Trophoblast cell (in vitro differentiated cells and primary cell): ENCODE measurements around the gene ZFP2.

ENCODE experiments used
- DNase-seq, 2 donors: peaks; one replicate each; pipeline ENCODE4 v3.0.0-alpha.2; 2016
- H2AFZ ChIP-seq: 2 replicates; pipeline ENCODE4 v1.6.1; 2013; ENCODE audit warnings: low read length, moderate library complexity, mild to moderate bottlenecking; ENCODE audit not compliant: insufficient read depth, poor library complexity
- H2AK5ac ChIP-seq: 2 replicates; pipeline ENCODE4 v1.6.1; 2013; ENCODE audit warnings: mild to moderate bottlenecking, low read length
- H2BK120ac ChIP-seq: 2 replicates; pipeline ENCODE4 v1.6.1; 2013; ENCODE audit warnings: low read length, mild to moderate bottlenecking, moderate library complexity; ENCODE audit not compliant: insufficient read depth, poor library complexity
- H2BK12ac ChIP-seq: 2 replicates; pipeline ENCODE4 v1.6.1; 2013; ENCODE audit warnings: mild to moderate bottlenecking, low read length, moderate library complexity
- H2BK5ac ChIP-seq: 2 replicates; pipeline ENCODE4 v1.6.1; 2013; ENCODE audit warnings: low read length, low read depth, moderate library complexity, mild to moderate bottlenecking; ENCODE audit not compliant: poor library complexity
- H3K14ac ChIP-seq: 2 replicates; pipeline ENCODE4 v1.6.1; 2013; ENCODE audit warnings: mild to moderate bottlenecking, low read length
- H3K18ac ChIP-seq: 2 replicates; pipeline ENCODE4 v1.6.1; 2013; ENCODE audit warnings: mild to moderate bottlenecking, low read length
- H3K23ac ChIP-seq: 2 replicates; pipeline ENCODE4 v1.6.1; 2013; ENCODE audit warnings: low read length
- H3K27ac ChIP-seq: 2 replicates; pipeline ENCODE4 v1.5.1; 2013; ENCODE audit warnings: low read depth, mild to moderate bottlenecking, inconsistent platforms, low read length, moderate library complexity
- H3K27me3 ChIP-seq: 2 replicates; pipeline ENCODE4 v1.6.1; 2013; ENCODE audit warnings: inconsistent platforms, mild to moderate bottlenecking, low read length, moderate library complexity; ENCODE audit not compliant: insufficient read depth
- H3K36me3 ChIP-seq, 2 experiments: 1 replicate in 1 of 2; 2 replicates in 1 of 2; pipeline ENCODE4 v1.6.1; 2013; ENCODE audit warnings: low read length in 2 of 2, mild to moderate bottlenecking in 2 of 2, moderate library complexity in 1 of 2; ENCODE audit not compliant: insufficient read depth in 2 of 2, control insufficient read depth in 1 of 2
- H3K4ac ChIP-seq: 2 replicates; pipeline ENCODE4 v1.6.1; 2013; ENCODE audit warnings: low read depth, mild to moderate bottlenecking, low read length, moderate library complexity
- H3K4me1 ChIP-seq, 2 experiments: 1 replicate in 1 of 2; 2 replicates in 1 of 2; pipeline ENCODE4 v1.6.1; 2013; ENCODE audit warnings: low read length in 2 of 2, mild to moderate bottlenecking in 2 of 2, moderate library complexity in 1 of 2; ENCODE audit not compliant: insufficient read depth in 2 of 2, control insufficient read depth in 1 of 2
- H3K4me2 ChIP-seq: 2 replicates; pipeline ENCODE4 v1.6.1; 2013; ENCODE audit warnings: inconsistent platforms, mild to moderate bottlenecking, low read length, moderate library complexity
- H3K4me3 ChIP-seq: 2 replicates; pipeline ENCODE4 v1.5.1; 2013; ENCODE audit warnings: mild to moderate bottlenecking, low read depth, low read length, inconsistent platforms
- H3K79me1 ChIP-seq: one replicate; pipeline ENCODE4 v1.6.1; 2013; ENCODE audit warnings: low read length
- H3K79me2 ChIP-seq: 2 replicates; pipeline ENCODE4 v1.6.1; 2013; ENCODE audit warnings: low read length, mild to moderate bottlenecking; ENCODE audit not compliant: control insufficient read depth, insufficient read depth, poor library complexity
- H3K9ac ChIP-seq: 2 replicates; pipeline ENCODE4 v1.6.1; 2013; ENCODE audit warnings: mild to moderate bottlenecking, low read length
- H3K9me3 ChIP-seq: 2 replicates; pipeline ENCODE4 v1.6.1; 2013; ENCODE audit warnings: low read depth, mild to moderate bottlenecking, control low read depth, inconsistent platforms, low read length; ENCODE audit not compliant: insufficient read depth
- H4K12ac ChIP-seq: 2 replicates; pipeline ENCODE4 v1.6.1; 2013; ENCODE audit warnings: low read depth, mild to moderate bottlenecking, low read length, moderate library complexity
- H4K8ac ChIP-seq: 2 replicates; pipeline ENCODE4 v1.6.1; 2013; ENCODE audit warnings: low read depth, mild to moderate bottlenecking, low read length, moderate library complexity
- H4K91ac ChIP-seq: one replicate; pipeline ENCODE4 v1.6.1; 2013; ENCODE audit warnings: low read depth, mild to moderate bottlenecking, low read length, moderate library complexity
- WGBS: extraction: QIAGEN DNeasy Blood & Tissue Kit; methylation state at CpG from one replicate; pipeline ENCODE4 v1.1.7; 2013; ENCODE audit warnings: missing lambda C conversion rate; ENCODE audit not compliant: insufficient read length, insufficient coverage; ENCODE audit errors: extremely low coverage; 5-methylcytosine and 5-hydroxymethylcytosine counted together

Gene ZFP2

DNA sequence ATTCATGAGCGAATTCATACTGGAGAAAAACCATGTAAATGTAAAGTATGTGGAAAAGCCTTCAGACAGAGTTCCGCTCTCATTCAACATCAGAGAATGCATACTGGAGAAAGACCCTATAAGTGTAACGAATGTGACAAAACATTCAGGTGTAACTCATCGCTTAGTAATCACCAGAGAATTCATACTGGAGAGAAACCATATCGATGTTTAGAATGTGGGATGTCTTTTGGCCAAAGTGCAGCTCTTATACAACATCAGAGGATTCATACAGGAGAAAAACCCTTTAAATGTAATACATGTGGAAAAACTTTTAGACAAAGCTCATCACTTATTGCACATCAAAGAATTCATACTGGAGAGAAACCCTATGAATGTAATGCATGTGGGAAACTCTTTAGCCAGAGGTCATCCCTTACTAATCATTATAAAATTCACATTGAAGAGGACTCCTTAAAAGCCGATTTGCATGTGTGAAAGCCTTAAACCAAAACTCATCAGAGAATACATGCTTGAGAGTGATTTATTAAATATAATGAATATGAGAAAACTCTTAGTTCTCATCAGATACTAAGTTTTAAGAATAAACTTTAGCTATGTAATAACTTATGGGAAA is 11.8 kb upstream of the ZFP2 start:
- no peak overlapping the region for H3K23ac ChIP-seq
- H3K27ac ChIP-seq = no peak overlapping the region
- H4K91ac ChIP-seq = no peak overlapping the region
- no peak overlapping the region for H3K4me2 ChIP-seq
- no peak overlapping the region for H2BK5ac ChIP-seq
- no peaks in the 10 kb centered on the region for H3K4me1 ChIP-seq
- H3K9ac ChIP-seq = no peak overlapping the region
- no peak overlapping the region for H3K14ac ChIP-seq
- no CpG with 5 or more reads among the region's 6 CpGs for WGBS
- H3K9me3 ChIP-seq = peaks cover 10% of the 10 kb centered on the region
- H3K4me3 ChIP-seq = no peak overlapping the region
- H3K79me1 ChIP-seq = no peaks in the 10 kb centered on the region
- H3K27me3 ChIP-seq = no peaks in the 10 kb centered on the region
- no peaks in the 10 kb centered on the region for H3K79me2 ChIP-seq
- no peak overlapping the region for H2BK12ac ChIP-seq
- H3K36me3 ChIP-seq = peaks cover 18 to 25% of the 10 kb centered on the region in 2 experiments
- H2AFZ ChIP-seq = no peak overlapping the region
- H2AK5ac ChIP-seq = no peak overlapping the region
- no peak overlapping the region for H4K12ac ChIP-seq
- H3K4ac ChIP-seq = no peak overlapping the region
- no peak overlapping the region for H2BK120ac ChIP-seq
- DNase-seq = no peak
- H4K8ac ChIP-seq = no peak overlapping the region
- H3K18ac ChIP-seq = no peak overlapping the region

DNA sequence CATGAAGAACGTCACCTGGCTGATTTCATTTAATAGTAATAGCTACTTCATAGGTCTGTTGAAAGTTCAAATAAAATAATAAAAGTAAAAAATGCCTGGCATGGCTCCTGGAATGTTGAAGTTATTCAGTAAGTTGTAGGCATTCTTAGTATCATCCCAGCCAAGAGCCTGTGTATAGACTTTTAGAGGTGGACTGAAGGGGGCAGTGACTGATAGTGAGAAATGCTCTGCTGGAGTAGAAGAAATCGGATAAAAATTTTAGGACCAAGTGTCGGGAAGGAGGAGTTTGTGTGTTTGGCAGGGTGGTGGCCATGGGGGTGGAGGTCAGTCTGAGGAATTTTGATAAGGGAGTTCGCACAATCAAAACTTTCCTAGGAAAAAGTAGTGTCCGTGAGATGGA is 3.6 kb downstream of the ZFP2 start:
- no CpG with 5 or more reads among the region's 5 CpGs for WGBS

DNA sequence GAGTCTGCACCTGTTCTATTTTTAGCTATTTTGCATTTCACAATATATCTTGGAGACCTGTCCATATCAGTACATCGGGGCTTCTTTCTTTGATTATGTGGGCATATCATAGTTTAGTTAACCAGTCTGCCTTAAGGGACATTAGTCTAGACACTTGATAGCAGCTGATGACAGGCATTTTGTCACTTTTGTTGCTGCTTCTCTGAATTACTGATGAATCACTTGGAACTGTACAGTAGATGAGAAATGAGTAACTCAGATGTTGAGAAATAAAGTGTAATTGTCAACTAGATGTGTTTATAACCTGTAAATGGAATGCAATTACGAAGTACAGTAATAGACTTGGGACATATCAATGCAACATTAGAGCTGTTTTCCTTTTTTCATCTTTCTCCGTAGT is 7.1 kb downstream of the ZFP2 start:
- H3K27me3 ChIP-seq = no peaks in the 10 kb centered on the region
- peaks cover 4 to 6% of the 10 kb centered on the region in 2 experiments for H3K36me3 ChIP-seq
- no peak overlapping the region for H4K91ac ChIP-seq
- no peak overlapping the region for H2BK120ac ChIP-seq
- H3K79me2 ChIP-seq = no peaks in the 10 kb centered on the region
- no peak overlapping the region for H4K12ac ChIP-seq
- H3K4ac ChIP-seq = no peak overlapping the region
- H3K14ac ChIP-seq = no peak overlapping the region
- no peaks in the 10 kb centered on the region for H3K4me1 ChIP-seq
- H3K18ac ChIP-seq = no peak overlapping the region
- no peak overlapping the region for H2BK5ac ChIP-seq
- H3K9me3 ChIP-seq = peaks cover 8% of the 10 kb centered on the region
- no peak overlapping the region for H2AK5ac ChIP-seq
- H3K23ac ChIP-seq = no peak overlapping the region
- no peak overlapping the region for H2AFZ ChIP-seq
- H3K4me3 ChIP-seq = no peak overlapping the region
- no peak overlapping the region for H3K9ac ChIP-seq
- H2BK12ac ChIP-seq = no peak overlapping the region
- WGBS = no CpG with 5 or more reads among the region's 3 CpGs
- H3K79me1 ChIP-seq = no peaks in the 10 kb centered on the region
- no peak overlapping the region for H4K8ac ChIP-seq
- no peak overlapping the region for H3K27ac ChIP-seq
- H3K4me2 ChIP-seq = no peak overlapping the region
- no peak for DNase-seq

More for the DNA sequence above, 3.6 kb downstream of the ZFP2 start:
- H4K91ac ChIP-seq = no peak overlapping the region
- H2BK12ac ChIP-seq = no peak overlapping the region
- no peak overlapping the region for H2BK120ac ChIP-seq
- H2AFZ ChIP-seq = no peak overlapping the region
- H3K9ac ChIP-seq = no peak overlapping the region
- no peak overlapping the region for H3K27ac ChIP-seq
- H3K23ac ChIP-seq = no peak overlapping the region
- peaks cover 9% of the 10 kb centered on the region for H3K79me2 ChIP-seq
- peaks cover 2% of the 10 kb centered on the region for H3K9me3 ChIP-seq
- H3K79me1 ChIP-seq = peaks cover 9% of the 10 kb centered on the region
- peaks cover 0 to 1% of the 10 kb centered on the region in 2 experiments for H3K36me3 ChIP-seq
- H4K8ac ChIP-seq = no peak overlapping the region
- no peak overlapping the region for H4K12ac ChIP-seq
- no peak overlapping the region for H3K14ac ChIP-seq
- H3K4me2 ChIP-seq = no peak overlapping the region
- H3K4me1 ChIP-seq = no peaks in the 10 kb centered on the region
- no peak overlapping the region for H2AK5ac ChIP-seq
- no peaks in the 10 kb centered on the region for H3K27me3 ChIP-seq
- DNase-seq = no peak
- H2BK5ac ChIP-seq = no peak overlapping the region
- H3K4me3 ChIP-seq = no peak overlapping the region
- no peak overlapping the region for H3K4ac ChIP-seq
- H3K18ac ChIP-seq = no peak overlapping the region

DNA sequence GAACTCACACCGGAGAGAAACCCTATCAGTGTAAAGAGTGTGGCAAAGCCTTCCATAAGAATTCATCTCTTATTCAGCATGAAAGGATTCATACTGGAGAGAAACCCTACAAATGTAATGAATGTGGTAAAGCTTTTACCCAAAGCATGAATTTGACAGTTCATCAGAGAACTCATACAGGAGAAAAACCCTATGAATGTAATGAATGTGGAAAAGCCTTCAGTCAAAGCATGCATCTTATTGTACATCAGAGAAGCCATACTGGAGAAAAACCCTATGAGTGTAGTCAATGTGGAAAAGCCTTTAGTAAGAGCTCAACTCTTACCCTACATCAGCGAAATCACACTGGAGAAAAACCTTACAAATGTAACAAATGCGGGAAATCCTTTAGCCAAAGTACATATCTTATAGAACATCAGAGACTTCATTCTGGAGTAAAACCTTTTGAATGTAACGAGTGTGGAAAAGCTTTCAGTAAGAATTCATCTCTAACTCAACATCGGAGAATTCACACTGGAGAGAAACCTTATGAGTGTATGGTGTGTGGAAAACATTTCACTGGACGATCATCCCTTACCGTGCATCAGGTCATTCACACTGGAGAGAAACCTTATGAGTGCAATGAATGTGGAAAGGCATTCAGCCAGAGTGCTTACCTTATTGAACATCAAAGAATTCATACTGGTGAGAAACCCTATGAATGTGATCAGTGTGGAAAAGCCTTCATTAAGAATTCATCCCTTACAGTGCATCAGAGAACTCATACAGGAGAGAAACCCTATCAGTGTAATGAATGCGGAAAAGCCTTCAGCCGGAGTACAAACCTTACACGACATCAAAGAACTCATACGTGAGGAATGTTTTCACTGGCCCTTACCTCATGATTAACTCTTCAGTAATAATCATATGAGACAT is 36.4 kb downstream of the ZFP2 start:
- DNase-seq = no peak
- no CpG with 5 or more reads among the region's 11 CpGs for WGBS
- H2AFZ ChIP-seq = no peak overlapping the region
- H4K12ac ChIP-seq = no peak overlapping the region
- no peak overlapping the region for H3K27ac ChIP-seq
- H4K91ac ChIP-seq = no peak overlapping the region
- no peak overlapping the region for H3K9ac ChIP-seq
- no peak overlapping the region for H3K23ac ChIP-seq
- H3K18ac ChIP-seq = no peak overlapping the region
- no peak overlapping the region for H4K8ac ChIP-seq
- H3K14ac ChIP-seq = no peak overlapping the region
- H3K4me1 ChIP-seq = no peaks in the 10 kb centered on the region
- H3K4me2 ChIP-seq = no peak overlapping the region
- H2BK120ac ChIP-seq = no peak overlapping the region
- no peaks in the 10 kb centered on the region for H3K36me3 ChIP-seq
- no peak overlapping the region for H2BK5ac ChIP-seq
- no peak overlapping the region for H2AK5ac ChIP-seq
- H3K4me3 ChIP-seq = no peak overlapping the region
- H3K79me2 ChIP-seq = no peaks in the 10 kb centered on the region
- H2BK12ac ChIP-seq = no peak overlapping the region
- H3K9me3 ChIP-seq = peaks cover 32% of the 10 kb centered on the region
- no peaks in the 10 kb centered on the region for H3K27me3 ChIP-seq
- H3K4ac ChIP-seq = no peak overlapping the region
- H3K79me1 ChIP-seq = no peaks in the 10 kb centered on the region
